Stimulated activated CD4-positive, alpha-beta T cell treated with anti-CD3 and anti-CD28 coated beads, Interleukin-4, amount 100 ng/mL, for 4 hours (primary cell): ENCODE results near the gene TSPEAR.

Experiments used
- DNase-seq, 2 experiments: peaks; one replicate each; pipeline ENCODE4 v3.0.0-alpha.2; 2020

The TSPEAR gene

DNA sequence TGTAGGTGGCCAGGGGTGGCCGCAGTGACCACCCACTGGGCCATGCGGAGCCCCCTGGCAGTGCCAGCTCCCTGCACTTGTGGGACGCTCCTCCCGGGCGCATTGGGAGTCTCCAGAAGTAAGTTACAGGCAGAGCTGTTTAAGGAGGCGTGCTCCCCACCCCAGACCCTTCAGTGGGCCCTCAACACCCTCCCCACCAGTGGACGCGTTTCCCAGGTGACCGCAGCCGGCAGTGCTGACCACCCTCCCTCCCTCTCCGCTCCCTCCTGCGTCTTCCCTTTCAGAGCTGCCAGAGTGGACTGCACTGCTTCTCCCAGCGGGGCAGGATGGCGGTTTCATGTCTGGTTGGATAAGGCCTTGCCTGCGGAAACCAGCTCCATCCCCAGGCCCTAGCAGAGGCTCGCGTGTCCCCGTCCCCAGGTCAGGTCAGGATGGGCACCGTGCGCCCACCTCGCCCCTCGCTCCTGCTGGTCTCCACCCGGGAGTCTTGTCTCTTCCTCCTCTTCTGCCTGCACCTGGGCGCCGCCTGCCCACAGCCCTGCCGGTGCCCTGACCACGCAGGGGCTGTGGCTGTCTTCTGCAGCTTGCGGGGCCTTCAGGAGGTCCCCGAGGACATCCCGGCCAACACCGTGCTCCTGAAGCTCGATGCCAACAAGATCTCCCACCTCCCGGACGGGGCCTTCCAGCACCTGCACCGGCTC lies 255.0 kb downstream of the TSPEAR start:
- no peak for DNase-seq

DNA sequence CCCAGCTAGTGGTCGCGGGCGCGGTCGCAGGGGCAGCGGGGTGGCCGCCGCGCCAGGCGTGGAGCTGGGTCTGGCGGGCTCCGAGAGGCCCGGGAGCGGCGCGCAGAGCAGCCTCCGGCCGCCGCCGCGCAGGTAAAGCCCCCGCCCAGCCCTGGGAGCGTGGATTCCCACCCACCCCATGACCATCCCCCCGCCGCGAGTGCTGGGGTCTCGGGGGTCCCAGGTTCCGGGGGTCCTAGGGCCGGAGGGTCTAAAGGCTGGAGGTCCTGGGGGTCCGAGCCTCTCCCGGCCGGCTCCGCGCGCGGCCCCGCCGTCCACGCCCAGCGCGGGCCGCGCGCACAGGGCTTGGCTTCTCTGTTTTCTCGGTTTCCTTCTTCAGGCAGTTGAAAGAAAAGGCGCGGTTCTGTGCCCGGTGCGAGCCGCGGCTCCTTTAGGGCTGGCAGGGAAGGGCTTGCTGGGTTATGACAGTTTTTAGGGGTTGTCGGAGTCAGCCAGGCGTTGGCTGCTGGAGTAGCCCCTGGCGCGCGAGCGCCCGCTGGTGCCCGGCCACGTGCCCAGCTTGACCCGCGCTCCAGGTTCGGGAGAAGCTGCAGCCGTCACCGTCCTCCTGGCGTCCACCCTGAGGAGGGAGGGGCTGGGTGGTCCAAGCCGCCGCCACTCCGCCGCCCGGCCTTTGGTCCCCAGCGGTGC lies 255.7 kb downstream of the TSPEAR start:
- DNase-seq, result peak; percentile 13 to 25

DNA sequence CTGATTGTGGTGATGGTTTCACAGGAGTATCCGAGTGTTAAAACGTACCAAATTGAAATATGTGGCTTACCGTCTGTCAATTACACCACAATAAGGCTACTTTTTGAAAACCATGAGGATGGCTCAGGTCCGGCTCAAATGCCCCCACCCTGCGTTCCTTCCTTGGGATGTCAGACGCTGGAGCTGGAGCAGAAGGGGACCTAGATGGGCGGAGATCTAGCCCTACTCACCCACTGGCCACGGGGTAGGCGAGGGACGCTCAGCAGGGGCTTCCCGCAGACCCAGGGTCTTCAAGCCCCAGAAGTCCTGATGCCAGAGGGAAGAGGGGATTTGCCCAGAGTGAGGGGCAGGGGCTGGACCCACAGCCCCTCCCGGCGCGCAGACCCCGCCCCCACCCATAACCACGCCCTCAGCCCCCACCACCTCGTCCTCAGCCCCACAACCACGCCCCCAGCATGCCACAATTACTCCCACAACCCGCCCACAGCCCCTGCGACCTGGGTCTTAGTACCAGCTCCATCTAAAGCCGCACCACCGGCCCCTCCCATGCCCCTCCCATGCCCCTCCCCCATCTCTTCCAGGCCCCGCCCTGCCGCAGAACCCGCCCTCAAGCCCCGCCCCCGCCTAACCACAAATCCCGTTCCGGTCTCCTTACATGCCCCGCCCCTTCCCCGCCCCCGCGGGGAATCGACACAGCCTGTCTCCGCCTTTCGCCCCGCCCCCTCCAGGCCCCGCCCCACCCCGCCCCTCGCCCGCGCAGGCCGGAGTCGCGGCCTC lies 256.4 kb downstream of the TSPEAR start, which contains the start of gene LRRC3:
Gene LRRC3, plus strand, starts transcription at position 764 of the 777 bp plus-strand sequence. CDS start 1,135 bp downstream, outside the sequence.
- DNase-seq, result peak; percentile 84 to 86

DNA sequence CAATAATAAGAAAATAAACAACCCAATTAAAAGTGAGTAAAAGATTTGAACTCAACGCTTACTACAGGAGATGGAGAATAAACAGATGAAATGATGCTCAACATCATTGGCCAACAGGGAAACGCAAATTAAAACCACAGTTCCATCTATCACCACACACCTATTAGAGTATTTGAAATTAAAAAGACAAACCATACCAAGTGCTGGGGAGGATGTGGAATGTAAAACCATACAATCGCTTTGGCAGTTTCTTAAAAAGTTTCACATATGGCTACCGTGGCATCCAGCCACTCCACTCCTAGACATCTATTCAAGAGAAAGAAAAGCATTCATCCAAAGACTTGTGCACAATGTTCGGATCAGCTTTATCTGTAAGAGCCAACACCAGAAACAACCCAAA lies 257.3 kb downstream of the TSPEAR start:
- DNase-seq, result no peak

DNA sequence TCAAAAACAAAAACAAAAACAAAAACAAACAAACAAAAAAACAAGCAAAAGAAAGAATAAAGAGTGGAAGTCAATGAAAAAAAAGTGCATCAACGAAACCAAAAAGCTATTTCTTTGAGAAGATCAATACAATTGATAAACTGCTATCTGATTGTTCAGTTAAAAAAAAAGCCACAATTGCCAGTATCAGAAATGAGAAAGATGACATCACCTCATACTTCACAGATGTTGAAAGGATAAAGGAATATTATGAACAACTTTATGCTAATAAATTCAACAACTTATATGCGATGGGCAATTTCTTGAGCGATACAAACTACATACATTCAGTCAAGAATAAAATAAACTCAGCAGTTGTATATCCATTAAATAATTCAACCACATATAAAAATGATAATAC lies 258.3 kb downstream of the TSPEAR start:
- no peak for DNase-seq

DNA sequence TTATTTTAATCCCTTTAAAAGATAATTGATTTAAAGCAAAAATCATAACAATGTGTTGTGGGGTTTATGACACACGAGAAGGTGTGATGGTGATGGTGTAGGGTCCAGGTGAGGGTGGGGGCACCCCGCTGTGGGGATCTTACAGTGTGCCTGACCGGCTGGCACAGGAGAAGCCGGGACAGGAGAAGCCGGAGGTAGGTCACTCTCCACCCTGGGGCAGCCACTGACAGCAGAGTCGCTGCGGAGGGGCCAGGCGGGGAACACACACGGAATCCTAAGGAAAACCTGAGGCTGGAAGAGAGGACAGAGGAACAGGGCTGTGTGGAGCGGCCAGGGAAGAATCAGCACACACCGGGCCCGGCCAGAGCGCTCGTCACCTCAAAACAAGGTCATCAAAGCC lies 260.4 kb downstream of the TSPEAR start:
- no peak for DNase-seq

DNA sequence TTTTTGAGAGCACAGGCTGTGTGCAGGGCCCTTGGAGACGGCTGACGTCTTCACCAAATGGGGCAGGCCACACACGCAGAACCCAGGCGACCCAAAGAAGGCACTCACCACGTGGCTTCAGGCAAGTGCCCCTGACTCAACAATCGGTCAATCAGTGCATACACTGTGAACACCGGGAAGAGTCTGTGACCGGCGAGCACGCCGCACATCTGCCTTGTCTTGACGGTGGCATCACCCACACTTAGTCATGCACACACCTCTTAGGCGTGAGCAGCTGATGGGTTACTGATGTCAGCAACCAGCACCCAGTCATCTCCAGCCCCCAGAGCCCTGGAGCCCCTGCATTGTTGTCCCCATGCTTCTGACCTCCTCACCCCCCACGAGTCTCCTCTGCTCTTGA lies 261.0 kb downstream of the TSPEAR start:
- DNase-seq, result no peak

DNA sequence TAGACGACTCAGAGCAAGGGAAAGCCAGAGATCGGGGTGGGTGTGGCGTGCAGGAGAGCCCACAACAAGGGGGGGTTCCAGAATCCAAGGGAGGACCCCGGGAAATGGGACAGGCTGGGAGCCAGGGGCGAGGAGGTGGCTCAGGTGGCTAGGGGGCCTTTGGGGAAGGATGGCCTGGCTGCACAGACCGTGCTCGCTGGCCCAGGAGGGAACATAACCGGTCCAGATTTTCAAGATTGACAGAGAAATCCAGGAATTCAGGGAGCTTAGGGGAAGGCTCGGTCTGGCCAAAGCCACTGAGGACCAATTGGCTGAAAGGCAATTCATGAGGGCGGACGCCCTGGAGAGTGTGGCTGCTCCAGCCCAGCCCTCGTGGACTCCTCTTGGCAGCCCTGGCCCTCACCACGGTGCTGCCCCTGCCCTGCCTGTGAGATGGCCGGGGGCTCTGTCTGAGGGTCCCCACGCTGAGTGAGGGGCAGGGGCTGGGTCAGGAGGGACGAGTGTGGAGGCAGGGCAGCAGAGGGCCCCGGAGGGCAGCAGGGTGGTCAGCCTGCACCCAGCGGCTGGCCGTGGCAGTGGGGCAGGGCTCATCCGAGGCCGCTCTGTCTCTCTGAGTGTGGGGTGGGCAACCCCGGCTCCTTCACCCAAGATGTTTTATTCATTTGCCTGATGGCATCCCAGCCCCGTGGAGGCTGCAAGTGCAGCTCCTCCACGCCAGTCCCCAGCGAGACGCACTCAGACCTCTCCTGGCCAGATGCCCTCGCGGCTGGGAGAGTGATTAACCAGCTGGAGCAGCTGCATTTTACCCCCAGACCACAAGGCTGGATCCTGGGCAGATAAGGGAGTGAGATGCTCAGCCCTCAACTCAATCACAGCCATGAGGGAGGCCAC lies 261.7 kb downstream of the TSPEAR start:
- DNase-seq, result no peak

DNA sequence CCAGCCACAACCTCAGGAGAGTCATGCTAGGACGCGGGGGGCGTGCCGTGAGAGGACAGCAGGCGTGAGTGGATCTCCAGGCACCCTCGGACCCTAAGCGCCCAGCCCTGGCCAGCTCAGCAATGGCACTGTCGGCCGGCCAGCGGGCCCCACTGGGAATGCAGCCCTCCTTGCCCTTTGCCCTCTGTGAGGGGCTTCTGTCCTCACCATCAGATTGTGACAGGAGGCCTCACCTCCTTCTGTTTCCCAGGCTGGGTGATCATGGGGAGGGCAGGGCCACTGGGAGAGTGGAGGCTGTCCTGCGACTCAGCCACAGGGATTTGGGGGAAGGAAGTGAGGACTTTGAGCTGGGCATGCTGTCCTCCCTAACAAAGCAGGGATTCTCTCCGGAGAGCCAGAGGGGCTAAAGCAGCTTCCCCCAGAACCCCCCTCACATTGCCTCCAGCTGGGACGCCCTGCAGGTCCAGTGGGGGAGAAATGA lies 262.7 kb downstream of the TSPEAR start:
- DNase-seq, result no peak
